ENCODE measurements around the gene HAUS7.

DNA sequence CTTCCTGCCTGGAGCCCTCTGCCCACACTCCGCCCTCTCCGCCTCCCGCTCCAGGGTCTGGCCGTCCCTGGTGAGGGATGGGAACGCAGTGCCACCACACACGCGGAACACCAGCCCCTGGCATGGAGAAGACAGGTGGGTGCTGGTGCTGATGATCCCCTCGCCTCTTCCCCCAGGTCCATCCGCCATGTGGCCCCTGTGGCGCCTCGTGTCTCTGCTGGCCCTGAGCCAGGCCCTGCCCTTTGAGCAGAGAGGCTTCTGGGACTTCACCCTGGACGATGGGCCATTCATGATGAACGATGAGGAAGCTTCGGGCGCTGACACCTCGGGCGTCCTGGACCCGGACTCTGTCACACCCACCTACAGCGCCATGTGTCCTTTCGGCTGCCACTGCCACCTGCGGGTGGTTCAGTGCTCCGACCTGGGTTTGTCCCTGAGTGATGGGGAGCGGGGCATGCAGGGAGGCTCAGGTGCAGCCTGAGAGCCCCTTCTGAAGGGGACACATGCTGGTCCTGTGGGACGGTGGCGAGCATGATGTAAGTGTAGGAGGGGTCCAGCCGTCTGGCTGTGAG lies 34.2 kb upstream of the HAUS7 start:
- TF ChIP-seq, protein P1, sequence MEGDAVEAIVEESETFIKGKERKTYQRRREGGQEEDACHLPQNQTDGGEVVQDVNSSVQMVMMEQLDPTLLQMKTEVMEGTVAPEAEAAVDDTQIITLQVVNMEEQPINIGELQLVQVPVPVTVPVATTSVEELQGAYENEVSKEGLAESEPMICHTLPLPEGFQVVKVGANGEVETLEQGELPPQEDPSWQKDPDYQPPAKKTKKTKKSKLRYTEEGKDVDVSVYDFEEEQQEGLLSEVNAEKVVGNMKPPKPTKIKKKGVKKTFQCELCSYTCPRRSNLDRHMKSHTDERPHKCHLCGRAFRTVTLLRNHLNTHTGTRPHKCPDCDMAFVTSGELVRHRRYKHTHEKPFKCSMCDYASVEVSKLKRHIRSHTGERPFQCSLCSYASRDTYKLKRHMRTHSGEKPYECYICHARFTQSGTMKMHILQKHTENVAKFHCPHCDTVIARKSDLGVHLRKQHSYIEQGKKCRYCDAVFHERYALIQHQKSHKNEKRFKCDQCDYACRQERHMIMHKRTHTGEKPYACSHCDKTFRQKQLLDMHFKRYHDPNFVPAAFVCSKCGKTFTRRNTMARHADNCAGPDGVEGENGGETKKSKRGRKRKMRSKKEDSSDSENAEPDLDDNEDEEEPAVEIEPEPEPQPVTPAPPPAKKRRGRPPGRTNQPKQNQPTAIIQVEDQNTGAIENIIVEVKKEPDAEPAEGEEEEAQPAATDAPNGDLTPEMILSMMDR (conservative IDR thresholded peaks at IDR 0.05), result no peak; the same call in 1 of the 2 replicates
- TF ChIP-seq ZFX (IDR thresholded peaks at IDR 0.05), result no peak

Measured in C4-2B (cell line).